Stomach (tissue), 4 donors: ENCODE data around the gene ARID1B.

Experiments used
- CTCF ChIP-seq, 7 experiments: fragments of 450-650 bp in 4 of 7; fragments of 200-600 bp in 3 of 7; sonication (generic) in 3 of 7; IDR thresholded peaks; one replicate each; pipeline ENCODE4 v1.5.1; 2016 to 2019; ENCODE audit warnings: antibody characterized with exemption in 7 of 7, control low read depth in 2 of 7, mild to moderate bottlenecking in 1 of 7
- EP300 ChIP-seq: sonication (generic); formaldehyde crosslinking; IDR thresholded peaks from one replicate; pipeline ENCODE4 v1.6.1; 2017; ENCODE audit warnings: antibody characterized with exemption
- POLR2A ChIP-seq, 4 donors: fragments of 450-650 bp; IDR thresholded peaks; one replicate each; pipeline ENCODE4 v1.6.1; 2016; ENCODE audit warnings: antibody characterized with exemption in 4 of 4, control low read depth in 2 of 4, mild to moderate bottlenecking in 1 of 4, moderate library complexity in 1 of 4
- POLR2AphosphoS5 ChIP-seq, 3 donors: sonication (generic); formaldehyde crosslinking; IDR thresholded peaks; one replicate each; pipeline ENCODE4 v1.6.1; 2016; ENCODE audit warnings: antibody characterized with exemption in 3 of 3

GRCh38 chr6:156977527-156978291, 200.5 kb downstream of the ARID1B start:
- TF ChIP-seq CTCF (IDR thresholded peaks at IDR 0.05), result no peak
- TF ChIP-seq POLR2A (IDR thresholded peaks at IDR 0.05), result no peak
- peak in 1 of 3 donors; percentile 34 for TF ChIP-seq POLR2AphosphoS5 (IDR thresholded peaks at IDR 0.05)
- TF ChIP-seq EP300, result no peak
